Stimulated activated CD8-positive, alpha-beta memory T cell treated with anti-CD3 and anti-CD28 coated beads, Interleukin-12 subunit alpha, Interleukin-12 subunit beta, amount 100 ng/mL, for 24 hours (primary cell): ENCODE measurements around the gene THUMPD2.
"Not testable (repeated sequence)": the region's sequence is repeated elsewhere in the genome, so short reads cannot be mapped to it uniquely, and the experiment has no call there.

Source experiments
- DNase-seq: peaks from one replicate; pipeline ENCODE4 v3.0.0-alpha.2; 2020; ENCODE audit errors: extremely low read depth

Gene THUMPD2

GRCh38 chr2:39778775-39779340, at the start of gene THUMPD2:
Gene THUMPD2 (minus strand): TSS chr2:39779258. CDS start chr2:39779239, 19 bp downstream.
- DNase-seq = peak; percentile 5

- no peak for DNase-seq
Measured at GRCh38 chr2:39821871-39822270, 42.8 kb upstream of the THUMPD2 start.

- no peak for DNase-seq
Measured at GRCh38 chr2:39816845-39817244, 37.8 kb upstream of the THUMPD2 start.

DNA sequence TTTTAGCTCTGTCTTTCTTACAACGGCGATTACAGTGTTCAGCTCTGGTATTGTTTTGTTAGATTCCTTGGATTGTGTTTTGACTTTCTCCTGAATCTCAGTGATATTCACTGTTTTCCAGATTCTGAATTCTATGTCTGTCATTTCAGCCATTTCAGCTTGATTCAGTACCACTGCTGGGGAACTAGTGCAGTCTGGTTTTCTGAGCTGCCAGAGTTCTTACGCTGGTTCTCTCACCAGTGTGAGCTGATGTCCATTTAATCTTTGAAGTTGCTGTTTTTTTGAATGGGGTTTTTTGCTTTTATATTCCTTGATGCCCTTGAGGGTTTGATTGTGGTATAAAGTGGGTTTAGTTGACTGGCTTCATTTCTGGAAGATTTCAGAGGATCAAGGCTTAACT, 37.4 kb upstream of the THUMPD2 start:
- DNase-seq = no peak

GRCh38 chr2:39805936-39806608, 27.0 kb upstream of the THUMPD2 start:
- no peak for DNase-seq

- DNase-seq = no peak
Measured at GRCh38 chr2:39803839-39804238, 24.8 kb upstream of the THUMPD2 start.

DNA sequence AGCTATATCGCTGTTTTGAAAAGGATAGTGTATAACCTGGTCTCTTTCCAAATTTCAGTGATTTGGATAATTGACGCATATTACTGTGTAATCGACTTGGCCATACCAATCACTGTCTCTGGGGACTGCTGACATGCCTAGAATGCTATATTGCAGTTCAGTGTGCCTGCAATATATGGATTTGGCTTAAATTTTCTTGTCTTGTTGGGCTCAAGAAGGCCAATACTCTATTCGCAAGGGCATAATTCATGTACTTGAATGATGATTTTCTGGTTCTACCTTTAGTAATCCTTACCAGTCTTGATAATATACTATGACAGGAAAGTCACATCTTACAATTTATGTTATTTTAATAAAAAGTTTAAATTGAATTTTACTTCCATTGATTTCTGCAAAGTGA, 21.7 kb upstream of the THUMPD2 start:
- DNase-seq = no peak

DNA sequence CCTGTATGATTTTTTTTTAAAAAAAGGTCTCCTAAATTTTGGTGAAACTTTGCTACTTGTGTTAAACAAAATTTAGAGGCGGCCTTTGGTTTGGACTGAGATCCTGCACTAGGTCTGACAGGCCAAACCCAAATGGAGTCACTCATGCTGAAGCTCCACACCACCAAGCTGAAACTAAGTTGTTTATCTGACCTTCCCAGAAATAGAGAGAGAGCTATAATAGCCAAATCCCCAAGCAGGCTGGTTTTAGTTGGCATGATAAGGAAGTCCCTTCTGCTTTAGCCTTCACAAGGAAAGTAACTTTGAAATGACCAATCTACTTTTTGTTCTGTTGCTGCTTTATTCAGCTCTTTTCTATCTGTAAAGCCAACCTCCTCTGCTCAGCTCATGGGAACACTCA, 17.1 kb upstream of the THUMPD2 start:
- no peak for DNase-seq

- DNase-seq = not testable (repeated sequence)
Measured at GRCh38 chr2:39790216-39790818, 11.3 kb upstream of the THUMPD2 start.

GRCh38 chr2:39787950-39788349, 8.9 kb upstream of the THUMPD2 start:
- no peak for DNase-seq

- DNase-seq = no peak
Measured at GRCh38 chr2:39786761-39787522, 7.9 kb upstream of the THUMPD2 start.

- DNase-seq = no peak
Measured at GRCh38 chr2:39782591-39782990, 3.5 kb upstream of the THUMPD2 start.

- no peak for DNase-seq
Measured at GRCh38 chr2:39781697-39782096, 2.6 kb upstream of the THUMPD2 start.

DNA sequence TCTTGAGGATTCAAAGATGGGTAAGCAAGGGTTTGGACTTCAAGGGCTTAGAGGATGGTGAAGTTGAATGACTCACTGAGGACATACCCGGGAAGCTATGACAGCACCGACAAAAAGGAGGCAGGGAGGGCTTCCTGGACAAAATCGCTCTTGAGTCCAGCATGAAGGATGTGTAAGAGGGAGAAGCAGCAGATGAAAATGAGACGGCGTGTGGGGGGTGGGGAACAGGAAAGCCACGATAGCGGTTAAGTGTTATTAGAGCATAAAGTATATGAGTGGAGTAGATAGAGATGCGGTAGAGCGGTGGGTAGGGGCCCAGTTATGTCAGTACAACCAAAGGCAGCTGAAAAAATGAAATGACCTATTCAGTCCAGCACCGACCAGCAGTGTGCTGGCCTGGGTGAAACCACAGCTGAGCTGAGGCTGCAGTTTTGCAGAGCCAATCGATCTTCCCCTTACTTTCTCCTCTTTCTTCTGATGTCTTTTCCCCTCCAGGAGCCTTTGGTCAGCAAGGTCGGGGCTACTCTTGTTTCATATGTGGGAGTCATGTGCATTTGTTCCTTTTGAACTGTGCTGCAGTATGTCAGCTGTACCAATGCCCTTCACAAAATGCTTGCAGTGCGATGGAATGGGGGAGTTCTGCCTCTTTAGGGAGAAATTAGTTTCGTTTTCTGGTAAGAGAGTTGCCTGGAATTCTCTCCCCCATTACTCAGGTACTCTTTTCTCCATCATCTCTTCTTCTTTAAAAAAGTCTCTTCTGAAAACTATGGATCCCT, 2.0 kb upstream of the THUMPD2 start:
- no peak for DNase-seq

GRCh38 chr2:39779927-39780326, 869 bp upstream of the THUMPD2 start:
- no peak for DNase-seq

GRCh38 chr2:39779341-39779851, 338 bp upstream of the THUMPD2 start:
- no peak for DNase-seq

GRCh38 chr2:39778233-39778632, 825 bp downstream of the THUMPD2 start:
- no peak for DNase-seq

DNA sequence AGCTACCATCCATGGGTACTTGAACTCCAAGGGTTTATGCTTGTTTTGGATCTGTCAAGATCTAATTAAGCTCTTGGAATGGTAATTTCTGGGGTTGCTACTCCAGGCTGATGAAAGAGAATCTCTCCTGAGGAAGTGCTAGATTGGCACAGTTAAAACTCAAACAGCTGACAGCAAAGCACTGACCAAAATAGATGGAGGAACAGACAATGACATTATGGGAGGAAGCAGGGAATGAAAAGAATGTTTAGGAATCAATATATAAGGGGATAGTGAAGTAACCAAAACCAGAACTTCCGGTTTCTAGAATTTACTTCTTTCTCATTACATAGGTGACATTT, 6.3 kb downstream of the THUMPD2 start:
- DNase-seq = no peak

DNA sequence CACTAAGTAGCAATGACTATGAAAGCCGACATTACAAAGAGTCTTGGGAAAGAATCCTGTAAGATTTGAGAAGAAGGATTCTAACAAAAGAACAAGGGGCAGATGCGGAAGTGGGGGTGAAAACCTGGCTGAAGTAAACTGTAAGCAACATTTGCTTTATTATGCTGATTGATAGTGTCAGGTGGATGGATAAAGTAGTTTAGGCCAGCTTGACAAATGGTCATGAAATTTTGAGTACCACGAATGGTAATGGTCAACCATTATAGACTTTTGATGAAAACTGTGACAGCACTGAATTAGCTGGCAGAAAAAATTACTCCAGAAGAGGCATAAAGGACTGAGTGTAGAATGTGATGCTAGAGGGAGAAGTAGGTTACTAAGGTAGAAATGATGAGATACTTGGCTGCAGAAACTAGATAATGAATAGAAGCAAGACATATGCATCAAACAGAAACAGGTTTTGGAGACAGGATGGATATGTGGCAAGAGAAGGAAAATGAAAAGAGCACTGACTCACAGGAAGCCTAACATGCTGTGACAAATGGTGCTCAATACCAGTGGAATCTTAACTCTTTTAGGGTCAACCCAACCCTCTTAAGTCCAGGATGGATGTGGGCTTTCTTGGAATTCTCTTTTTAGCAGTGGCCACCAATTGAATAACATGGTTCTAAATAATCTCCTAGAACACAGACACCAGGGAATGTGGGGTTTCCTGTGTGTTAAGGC, 6.8 kb downstream of the THUMPD2 start:
- no peak for DNase-seq

GRCh38 chr2:39762448-39762847, 16.6 kb downstream of the THUMPD2 start:
- no peak for DNase-seq

GRCh38 chr2:39757156-39757555, 21.9 kb downstream of the THUMPD2 start:
- DNase-seq = no peak
